Measurements from ENCODE around the gene ZNF490. TPM values are rescaled to one million over a fixed set of nuclear protein-coding genes. Genes with fewer than 3 reads are reported as not detected.
"Not testable (repeated sequence)": the region's sequence is repeated elsewhere in the genome, so short reads cannot be mapped to it uniquely, and the experiment has no call there.

ZNF490 gene
- total RNA-seq, 1 donor from 2014 or later: 9.2 TPM

DNA sequence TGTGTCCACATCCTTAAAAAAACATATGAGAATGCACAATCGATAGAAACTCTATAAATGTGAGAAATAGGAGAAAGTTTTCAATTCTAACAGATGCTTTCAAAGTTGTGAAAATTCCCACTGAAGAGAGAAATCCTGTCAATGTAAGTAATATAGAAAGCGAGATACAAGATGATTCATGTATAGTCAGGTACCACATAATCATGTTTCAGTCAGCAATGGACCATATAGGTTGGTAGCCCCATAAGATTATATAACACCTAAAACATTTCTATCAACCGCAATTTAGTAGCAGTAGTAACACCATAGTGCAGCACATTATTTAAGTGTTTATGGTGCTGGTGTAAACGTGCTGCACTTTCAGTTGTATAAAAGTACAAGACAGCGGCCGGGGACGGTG lies 18.6 kb upstream of the ZNF490 start:
- Mint-ChIP-seq H3K9me3 (ENCODE audit: unreplicated experiment) (peaks cover 20% of the 10 kb centered on the region), H3K36me3 (ENCODE audit: unreplicated experiment) (peaks cover 56% of the 10 kb centered on the region), H3K4me1 (ENCODE audit: unreplicated experiment) (no peaks in the 10 kb centered on the region), H3K27me3 (ENCODE audit: unreplicated experiment) (no peaks in the 10 kb centered on the region), H3K4me3 (ENCODE audit: unreplicated experiment) (no peak overlapping the region), H3K27ac (ENCODE audit: unreplicated experiment) (no peak overlapping the region)
- TF ChIP-seq, protein P1, sequence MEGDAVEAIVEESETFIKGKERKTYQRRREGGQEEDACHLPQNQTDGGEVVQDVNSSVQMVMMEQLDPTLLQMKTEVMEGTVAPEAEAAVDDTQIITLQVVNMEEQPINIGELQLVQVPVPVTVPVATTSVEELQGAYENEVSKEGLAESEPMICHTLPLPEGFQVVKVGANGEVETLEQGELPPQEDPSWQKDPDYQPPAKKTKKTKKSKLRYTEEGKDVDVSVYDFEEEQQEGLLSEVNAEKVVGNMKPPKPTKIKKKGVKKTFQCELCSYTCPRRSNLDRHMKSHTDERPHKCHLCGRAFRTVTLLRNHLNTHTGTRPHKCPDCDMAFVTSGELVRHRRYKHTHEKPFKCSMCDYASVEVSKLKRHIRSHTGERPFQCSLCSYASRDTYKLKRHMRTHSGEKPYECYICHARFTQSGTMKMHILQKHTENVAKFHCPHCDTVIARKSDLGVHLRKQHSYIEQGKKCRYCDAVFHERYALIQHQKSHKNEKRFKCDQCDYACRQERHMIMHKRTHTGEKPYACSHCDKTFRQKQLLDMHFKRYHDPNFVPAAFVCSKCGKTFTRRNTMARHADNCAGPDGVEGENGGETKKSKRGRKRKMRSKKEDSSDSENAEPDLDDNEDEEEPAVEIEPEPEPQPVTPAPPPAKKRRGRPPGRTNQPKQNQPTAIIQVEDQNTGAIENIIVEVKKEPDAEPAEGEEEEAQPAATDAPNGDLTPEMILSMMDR (IDR thresholded peaks at IDR 0.05): no peak
- DNase-seq (ENCODE audit: extremely low spot score, unreplicated experiment): no peak

DNA sequence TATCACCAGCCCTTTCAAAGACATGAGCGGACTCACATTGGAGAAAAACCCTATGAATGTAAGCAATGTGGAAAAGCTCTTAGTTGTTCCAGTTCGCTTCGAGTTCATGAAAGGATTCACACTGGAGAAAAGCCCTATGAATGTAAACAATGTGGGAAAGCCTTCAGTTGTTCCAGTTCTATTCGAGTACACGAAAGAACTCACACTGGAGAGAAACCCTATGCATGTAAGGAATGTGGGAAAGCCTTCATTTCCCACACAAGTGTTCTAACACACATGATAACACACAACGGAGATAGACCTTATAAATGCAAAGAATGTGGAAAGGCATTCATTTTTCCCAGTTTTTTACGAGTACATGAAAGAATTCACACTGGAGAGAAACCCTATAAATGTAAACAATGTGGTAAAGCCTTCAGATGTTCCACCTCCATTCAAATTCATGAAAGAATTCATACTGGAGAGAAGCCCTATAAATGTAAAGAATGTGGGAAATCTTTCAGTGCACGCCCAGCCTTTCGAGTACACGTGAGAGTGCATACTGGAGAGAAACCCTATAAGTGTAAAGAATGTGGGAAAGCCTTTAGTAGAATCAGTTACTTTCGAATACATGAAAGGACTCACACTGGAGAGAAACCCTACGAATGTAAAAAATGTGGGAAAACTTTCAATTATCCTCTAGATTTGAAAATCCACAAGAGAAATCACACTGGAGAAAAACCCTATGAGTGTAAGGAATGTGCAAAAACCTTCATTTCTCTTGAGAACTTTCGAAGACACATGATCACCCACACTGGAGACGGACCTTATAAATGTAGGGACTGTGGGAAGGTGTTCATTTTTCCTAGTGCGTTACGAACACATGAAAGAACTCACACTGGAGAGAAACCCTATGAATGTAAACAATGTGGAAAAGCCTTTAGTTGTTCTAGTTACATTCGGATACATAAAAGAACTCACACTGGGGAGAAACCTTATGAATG lies 17.7 kb upstream of the ZNF490 start:
- Mint-ChIP-seq H3K27ac (ENCODE audit: unreplicated experiment) (no peak overlapping the region), H3K9me3 (ENCODE audit: unreplicated experiment) (peaks cover 20% of the 10 kb centered on the region), H3K4me3 (ENCODE audit: unreplicated experiment) (no peak overlapping the region), H3K4me1 (ENCODE audit: unreplicated experiment) (no peaks in the 10 kb centered on the region), H3K36me3 (ENCODE audit: unreplicated experiment) (peaks cover 51% of the 10 kb centered on the region), H3K27me3 (ENCODE audit: unreplicated experiment) (no peaks in the 10 kb centered on the region)
- DNase-seq (ENCODE audit: extremely low spot score, unreplicated experiment): no peak
- TF ChIP-seq, protein P1 (IDR thresholded peaks at IDR 0.05): no peak

DNA sequence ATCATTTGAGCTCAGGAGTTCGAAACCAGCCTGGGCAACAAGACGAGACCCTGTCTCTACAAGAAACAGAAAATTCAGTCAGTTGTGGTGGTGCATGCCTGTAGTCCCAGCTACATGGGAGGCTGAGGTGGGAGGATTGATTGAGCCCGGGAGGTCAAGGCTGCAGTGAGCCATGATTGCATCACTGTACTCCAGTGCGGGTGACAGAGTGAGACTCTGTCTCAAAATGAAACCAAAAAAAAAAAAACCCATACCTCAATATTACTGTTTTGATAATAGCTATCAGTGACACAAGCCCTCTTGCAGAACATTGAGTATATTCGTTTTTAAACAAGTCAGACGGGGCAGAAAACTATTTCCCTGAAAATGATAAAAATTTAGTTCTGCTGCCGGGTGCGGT lies 16.3 kb upstream of the ZNF490 start:
- H3K36me3 Mint-ChIP-seq (ENCODE audit: unreplicated experiment): peaks cover 55% of the 10 kb centered on the region
- H3K27ac Mint-ChIP-seq (ENCODE audit: unreplicated experiment): no peak overlapping the region
- H3K4me3 Mint-ChIP-seq (ENCODE audit: unreplicated experiment): no peak overlapping the region
- TF ChIP-seq, protein P1 (IDR thresholded peaks at IDR 0.05): no peak
- H3K27me3 Mint-ChIP-seq (ENCODE audit: unreplicated experiment): no peaks in the 10 kb centered on the region
- peaks cover 20% of the 10 kb centered on the region for H3K9me3 Mint-ChIP-seq (ENCODE audit: unreplicated experiment)
- no peaks in the 10 kb centered on the region for H3K4me1 Mint-ChIP-seq (ENCODE audit: unreplicated experiment)
- no peak for DNase-seq (ENCODE audit: extremely low spot score, unreplicated experiment)

DNA sequence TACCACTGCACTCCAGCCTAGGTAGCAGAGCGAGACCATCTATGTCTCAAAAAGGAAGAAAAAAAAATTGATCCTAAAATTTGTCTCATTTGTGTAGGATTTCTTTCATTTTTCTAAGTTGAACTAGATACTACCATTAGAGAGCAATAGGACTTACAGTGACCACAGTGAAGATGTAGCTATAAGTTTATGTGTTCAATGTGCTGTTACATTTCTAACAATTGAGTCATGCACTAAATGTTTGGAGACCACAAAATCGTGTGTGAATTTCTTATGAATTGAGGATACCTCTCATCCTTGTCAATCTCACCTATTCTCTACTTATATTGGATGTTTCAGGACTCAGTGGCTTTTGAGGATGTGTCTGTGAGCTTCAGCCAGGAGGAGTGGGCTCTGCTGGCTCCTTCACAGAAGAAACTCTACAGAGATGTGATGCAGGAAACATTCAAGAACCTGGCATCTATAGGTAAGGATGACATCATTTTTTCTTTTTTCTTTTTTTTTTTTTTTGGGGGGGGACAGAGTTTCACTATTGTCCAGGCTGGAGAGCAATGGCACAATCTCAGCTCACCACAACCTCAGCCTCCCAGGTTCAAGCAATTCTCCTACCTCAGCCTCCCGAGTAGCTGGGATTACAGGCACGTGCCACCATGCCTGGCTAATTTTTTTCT lies 12.9 kb upstream of the ZNF490 start:
- Mint-ChIP-seq H3K4me3 (ENCODE audit: unreplicated experiment) (no peak overlapping the region), H3K9me3 (ENCODE audit: unreplicated experiment) (peaks cover 9% of the 10 kb centered on the region), H3K27me3 (ENCODE audit: unreplicated experiment) (no peaks in the 10 kb centered on the region), H3K27ac (ENCODE audit: unreplicated experiment) (no peak overlapping the region), H3K36me3 (ENCODE audit: unreplicated experiment) (peaks cover 38% of the 10 kb centered on the region), H3K4me1 (ENCODE audit: unreplicated experiment) (no peaks in the 10 kb centered on the region)
- TF ChIP-seq, protein P1 (IDR thresholded peaks at IDR 0.05): no peak
- no peak for DNase-seq (ENCODE audit: extremely low spot score, unreplicated experiment)

DNA sequence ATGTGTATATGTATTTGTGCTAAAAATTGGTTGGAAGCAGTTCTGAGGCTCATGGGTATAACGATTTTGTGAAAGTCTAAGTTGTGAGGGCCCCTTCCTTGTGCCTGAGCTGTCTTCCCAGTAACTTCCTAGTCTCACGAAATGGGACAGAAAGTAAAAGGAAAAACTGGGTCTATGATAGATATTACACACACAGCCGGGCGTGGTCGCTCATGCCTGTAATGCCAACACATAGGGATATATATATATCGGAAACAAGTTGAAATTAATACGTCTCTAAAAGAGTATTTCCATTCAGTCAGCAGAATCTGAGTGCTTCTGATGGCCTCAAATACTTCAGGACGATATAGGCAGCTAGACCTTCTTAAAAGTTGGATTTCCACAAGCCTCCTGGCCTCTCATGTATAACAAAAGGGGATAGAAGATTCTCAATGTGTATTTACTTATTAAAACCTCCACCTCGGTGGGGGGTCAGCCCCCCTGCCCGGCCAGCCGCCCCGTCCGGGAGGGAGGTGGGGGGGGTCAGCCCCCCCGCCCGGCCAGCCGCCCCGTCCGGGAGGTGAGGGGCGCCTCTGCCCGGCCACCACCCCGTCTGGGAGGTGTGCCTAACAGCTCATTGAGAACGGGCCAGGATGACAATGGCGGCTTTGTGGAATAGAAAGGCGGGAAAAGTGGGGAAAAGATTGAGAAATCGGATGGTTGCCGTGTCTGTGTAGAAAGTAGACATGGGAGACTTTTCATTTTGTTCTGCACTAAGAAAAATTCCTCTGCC lies 10.8 kb upstream of the ZNF490 start:
- H3K9me3 Mint-ChIP-seq (ENCODE audit: unreplicated experiment); H3K4me3 Mint-ChIP-seq (ENCODE audit: unreplicated experiment): not testable (repeated sequence)

More for the DNA sequence above, 10.8 kb upstream of the ZNF490 start:
- not testable (repeated sequence) for H3K4me1 Mint-ChIP-seq (ENCODE audit: unreplicated experiment); H3K27me3 Mint-ChIP-seq (ENCODE audit: unreplicated experiment); H3K27ac Mint-ChIP-seq (ENCODE audit: unreplicated experiment); DNase-seq (ENCODE audit: extremely low spot score, unreplicated experiment)
- peaks cover 23% of the 10 kb centered on the region for H3K36me3 Mint-ChIP-seq (ENCODE audit: unreplicated experiment)
